Activated CD8-positive, alpha-beta memory T cell treated with anti-CD3 and anti-CD28 coated beads, Interleukin-2, amount 50 U/mL, for 48 hours (primary cell): ENCODE data around the gene CIPC.

Source experiments
- DNase-seq: peaks from one replicate; pipeline ENCODE4 v3.0.0-alpha.2; 2020

CIPC gene

GRCh38 chr14:77071938-77072388, 26.1 kb upstream of the CIPC start:
- DNase-seq, result no peak

DNA sequence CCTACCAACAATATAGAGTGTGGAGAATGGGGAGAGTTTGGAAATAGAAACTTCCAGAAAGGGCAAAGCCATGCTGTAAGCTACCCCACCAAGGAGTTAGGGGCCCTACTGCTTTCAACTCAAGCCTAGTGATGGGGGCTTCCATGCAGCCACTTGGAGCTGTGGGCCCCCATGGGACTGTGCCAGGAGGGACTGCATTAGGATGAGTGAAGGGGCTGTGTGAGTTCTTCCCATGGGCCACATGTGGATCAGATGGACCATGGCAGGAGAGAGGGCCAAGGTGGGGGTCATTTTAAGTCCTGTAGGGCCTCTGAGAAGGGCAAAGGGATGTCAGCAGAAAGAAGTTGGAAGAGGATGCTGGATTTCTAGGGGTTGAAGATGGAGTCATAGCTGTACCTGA, 23.1 kb upstream of the CIPC start:
- DNase-seq, result no peak

GRCh38 chr14:77076113-77076631, 21.9 kb upstream of the CIPC start:
- no peak for DNase-seq

DNA sequence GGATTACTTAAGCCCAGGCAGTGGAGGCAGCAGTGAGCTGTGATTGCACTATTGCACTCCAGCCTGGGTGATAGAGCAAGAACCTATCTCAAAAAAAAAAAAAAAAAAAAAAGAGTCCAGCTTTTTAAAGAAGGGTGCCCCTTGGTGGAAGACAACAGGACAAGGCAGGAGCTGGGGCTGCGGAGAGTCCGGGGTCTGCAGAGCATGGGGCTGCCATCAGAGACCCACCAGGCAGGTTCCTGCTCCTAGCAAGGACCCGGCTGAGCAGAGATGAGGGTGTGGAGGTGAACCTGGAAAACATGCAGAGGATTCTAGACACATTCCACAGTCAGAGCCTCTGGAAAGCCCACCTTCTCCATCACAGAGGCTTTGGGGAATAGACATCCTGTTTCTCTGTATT, 21.0 kb upstream of the CIPC start:
- no peak for DNase-seq

DNA sequence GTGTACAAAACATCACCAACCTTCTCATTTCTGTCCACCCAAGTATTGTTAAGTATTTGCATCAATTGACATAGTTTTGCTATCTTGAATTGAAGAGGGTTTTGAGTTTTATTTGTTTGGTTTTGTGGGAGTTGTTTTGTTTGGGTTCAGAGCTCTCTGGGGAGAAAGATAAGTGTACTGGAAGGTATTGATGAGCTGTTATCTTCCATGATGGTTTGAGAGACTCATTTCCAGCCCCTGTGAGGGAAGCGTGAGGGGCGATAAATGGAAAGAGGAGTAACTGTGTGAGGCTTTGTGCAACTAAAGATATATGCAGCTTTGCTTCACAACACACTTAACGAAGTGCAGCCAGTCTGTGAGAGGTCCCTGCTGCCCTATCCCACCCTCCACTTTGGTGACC, 15.7 kb upstream of the CIPC start:
- DNase-seq, result no peak

DNA sequence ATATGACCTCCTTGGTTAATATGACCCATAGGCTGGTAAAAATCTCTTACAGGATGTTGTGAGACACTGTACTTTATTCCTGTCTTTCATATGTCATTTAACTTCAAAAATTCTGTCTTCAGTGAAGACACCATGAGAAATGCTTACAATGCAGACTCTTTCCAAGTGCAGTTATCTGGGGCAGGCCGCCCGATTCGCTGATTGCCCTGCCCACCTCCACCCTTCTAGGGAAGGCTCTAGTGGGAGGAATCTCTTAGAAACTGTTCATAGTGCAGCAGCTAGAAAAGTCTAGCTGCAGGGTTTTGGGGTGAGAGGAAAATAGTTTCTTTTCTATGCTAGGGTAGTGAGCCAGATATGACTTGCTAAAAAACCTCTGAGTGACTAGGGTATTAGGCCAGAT, 15.0 kb upstream of the CIPC start:
- no peak for DNase-seq

- no peak for DNase-seq
Observed at GRCh38 chr14:77084985-77085384, 13.1 kb upstream of the CIPC start.

DNA sequence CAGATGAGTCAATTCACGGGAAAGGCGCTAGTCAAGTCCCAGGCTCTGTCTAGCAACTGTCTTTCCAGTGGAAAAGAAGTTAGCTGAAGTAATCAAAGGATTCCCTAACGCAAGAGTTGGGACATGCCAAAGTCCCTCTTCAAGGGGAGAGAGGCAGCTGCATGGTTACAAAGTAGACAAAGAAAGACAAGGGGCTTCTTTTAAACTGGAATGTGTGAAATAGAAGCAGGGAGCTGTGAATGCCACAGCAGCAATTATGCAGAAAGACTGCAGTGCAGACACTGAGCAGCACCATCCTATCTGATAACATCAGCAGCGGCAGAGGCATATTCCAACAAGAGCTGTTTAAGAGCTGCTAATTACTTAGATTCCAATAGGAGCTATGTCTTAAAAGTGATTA, 12.5 kb upstream of the CIPC start:
- DNase-seq, result no peak

DNA sequence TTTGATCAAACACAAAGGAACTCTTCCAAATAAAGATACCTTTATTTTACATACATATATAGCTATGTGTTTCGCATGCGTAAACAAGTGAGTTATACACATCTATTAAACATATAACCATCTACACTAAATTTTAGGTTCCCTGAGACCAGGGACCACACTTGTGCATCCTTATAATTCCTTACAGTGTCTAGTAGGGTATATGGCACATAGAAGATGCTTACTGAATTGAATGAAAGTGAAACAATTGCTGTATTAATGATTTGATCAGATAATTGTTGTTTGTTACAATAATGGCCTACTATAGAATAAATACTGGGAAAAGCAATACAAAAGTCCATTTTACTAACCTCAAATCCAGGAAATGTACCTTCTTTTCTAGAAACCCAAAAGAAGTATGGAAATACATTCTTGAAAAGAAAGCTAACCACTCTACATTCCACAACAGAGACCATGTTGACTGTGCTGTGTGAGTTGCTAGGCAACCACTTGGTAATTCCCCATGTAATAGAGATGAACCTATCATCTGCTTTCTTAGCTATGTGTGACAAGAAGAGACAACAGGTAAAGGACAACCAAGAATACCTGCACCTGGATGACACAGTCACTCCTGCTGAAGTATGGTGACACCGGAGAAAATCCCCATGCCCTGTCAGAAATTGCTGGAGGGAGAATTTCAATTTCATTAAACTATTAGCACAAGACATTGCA, 11.9 kb upstream of the CIPC start:
- no peak for DNase-seq

- DNase-seq, result no peak
Observed at GRCh38 chr14:77086951-77087350, 11.1 kb upstream of the CIPC start.

DNA sequence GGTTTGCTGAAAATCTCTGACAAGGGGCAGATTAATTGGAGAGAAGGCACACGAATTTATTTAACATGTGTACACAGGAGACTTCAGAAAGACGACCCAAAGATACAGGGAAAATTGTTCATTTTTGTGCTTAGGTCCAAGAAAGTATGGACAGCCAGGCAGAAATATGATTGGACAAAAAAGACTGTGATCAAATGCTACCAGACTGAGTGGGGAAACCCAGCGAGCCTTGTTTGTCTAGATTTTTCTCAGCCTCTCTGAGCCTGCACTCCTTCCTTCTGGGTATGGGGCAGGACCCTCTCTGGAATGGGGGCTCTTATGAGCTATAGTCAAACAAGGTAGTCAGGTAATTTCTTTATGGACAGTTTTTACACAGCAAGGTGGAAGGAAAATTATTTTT, 10.4 kb upstream of the CIPC start:
- DNase-seq, result no peak

GRCh38 chr14:77088219-77088618, 9.8 kb upstream of the CIPC start:
- no peak for DNase-seq

GRCh38 chr14:77088645-77089044, 9.4 kb upstream of the CIPC start:
- no peak for DNase-seq

DNA sequence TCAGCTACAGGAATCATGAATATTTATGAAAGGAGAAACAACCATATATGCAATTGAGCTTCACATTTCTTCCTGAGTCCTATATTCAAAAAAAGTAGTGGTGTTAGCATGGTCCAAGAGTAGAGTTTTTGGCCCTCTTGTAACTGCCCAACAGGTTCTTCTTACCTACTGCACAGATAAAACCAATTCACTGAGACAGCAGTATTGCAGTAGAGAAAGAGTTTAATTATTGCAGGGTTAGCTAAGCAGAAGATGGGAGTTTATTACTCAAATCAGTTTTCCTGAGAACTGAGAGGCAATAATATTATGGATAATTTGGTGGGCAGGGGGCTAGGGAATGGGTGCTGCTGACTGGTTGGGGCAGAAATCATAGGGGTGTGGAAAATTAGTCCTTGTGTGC, 6.5 kb upstream of the CIPC start:
- no peak for DNase-seq

DNA sequence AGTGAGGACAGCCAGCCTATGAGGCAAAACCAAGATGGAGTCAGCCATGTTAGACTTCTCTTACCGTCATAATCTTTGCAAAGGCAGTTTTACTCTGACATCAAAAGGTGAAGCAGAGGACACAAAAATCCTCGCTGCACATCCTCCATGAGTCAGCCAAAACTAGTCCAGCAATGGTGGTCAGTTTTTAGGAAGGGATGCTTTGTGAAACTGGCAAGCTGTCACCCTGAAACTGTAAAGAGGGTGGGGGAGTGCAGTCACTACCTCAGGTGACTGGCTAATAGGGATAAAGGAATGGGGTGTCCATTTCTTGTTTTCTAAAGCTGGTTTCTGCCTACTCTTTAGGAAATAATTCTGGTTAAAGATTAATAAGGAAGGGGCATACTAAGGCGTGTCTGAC, 5.4 kb upstream of the CIPC start:
- DNase-seq, result no peak

GRCh38 chr14:77094672-77095284, 3.3 kb upstream of the CIPC start:
- DNase-seq, result peak; percentile 84

DNA sequence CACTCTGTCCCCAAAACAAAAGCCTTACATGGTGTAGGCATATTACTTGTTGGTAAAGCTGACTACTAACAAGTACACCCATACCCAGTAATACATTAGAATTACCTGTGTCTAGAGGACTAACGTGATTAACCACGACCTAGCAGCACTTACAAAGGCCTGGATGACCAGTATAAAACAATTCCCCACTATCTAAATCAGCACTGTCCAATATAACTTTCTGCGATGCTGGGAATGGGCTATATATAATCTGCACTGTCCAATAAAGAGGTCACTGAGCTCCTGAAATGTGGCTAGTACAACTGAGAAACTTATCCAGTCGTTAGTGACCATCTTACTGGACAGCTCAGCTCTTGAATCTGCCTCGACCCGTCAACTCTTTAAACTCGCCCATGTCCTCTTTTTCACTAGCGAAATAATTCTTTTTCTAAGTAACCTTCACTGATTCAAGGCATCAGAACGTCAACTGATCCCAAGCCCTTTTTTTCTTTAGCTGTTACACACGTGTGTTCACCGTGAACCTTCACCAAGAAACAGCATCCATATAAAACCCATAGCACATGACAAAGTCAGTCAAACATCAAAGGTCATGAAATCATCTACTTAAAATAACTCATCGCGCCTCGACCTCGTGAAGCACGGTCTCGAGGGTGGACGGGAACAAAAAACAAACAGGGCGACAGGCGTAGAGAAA, 905 bp upstream of the CIPC start:
- no peak for DNase-seq

- DNase-seq, result peak; percentile 65
Observed at GRCh38 chr14:77098529-77099353, 683 bp downstream of the CIPC start.

- DNase-seq, result no peak
Observed at GRCh38 chr14:77099425-77100167, 1.5 kb downstream of the CIPC start.

GRCh38 chr14:77100961-77101360, 2.9 kb downstream of the CIPC start:
- DNase-seq, result no peak

- no peak for DNase-seq
Observed at GRCh38 chr14:77102154-77102553, 4.1 kb downstream of the CIPC start.

- DNase-seq, result no peak
Observed at GRCh38 chr14:77103475-77103874, 5.4 kb downstream of the CIPC start.
